HG02759 (cell line): ENCODE results near the gene GBF1.
A peak's percentile ranks its signal among the peaks of the same experiment; 100 is the strongest.

Experiments used
- ATAC-seq: cut with Tn5 transposase; IDR thresholded peaks from one replicate; pipeline ENCODE4 v1.9.1; 2021; ENCODE audit warnings: mild to moderate bottlenecking, moderate library complexity; ENCODE audit not compliant: unreplicated experiment

Gene GBF1

DNA sequence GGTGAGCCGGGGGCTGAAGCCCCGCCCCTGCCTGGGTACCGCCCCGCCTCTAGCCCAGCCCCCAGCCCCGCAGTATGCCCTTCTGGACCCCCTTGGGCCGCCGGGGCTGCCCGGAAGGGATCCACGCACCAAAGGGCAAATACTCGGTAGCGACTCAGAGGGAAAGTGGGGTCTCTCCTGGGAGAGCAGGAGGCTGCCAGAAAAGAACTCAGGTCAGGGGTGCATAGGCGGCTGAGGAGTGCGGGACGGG, 176.1 kb downstream of the GBF1 start:
- peak; percentile 1 for ATAC-seq

DNA sequence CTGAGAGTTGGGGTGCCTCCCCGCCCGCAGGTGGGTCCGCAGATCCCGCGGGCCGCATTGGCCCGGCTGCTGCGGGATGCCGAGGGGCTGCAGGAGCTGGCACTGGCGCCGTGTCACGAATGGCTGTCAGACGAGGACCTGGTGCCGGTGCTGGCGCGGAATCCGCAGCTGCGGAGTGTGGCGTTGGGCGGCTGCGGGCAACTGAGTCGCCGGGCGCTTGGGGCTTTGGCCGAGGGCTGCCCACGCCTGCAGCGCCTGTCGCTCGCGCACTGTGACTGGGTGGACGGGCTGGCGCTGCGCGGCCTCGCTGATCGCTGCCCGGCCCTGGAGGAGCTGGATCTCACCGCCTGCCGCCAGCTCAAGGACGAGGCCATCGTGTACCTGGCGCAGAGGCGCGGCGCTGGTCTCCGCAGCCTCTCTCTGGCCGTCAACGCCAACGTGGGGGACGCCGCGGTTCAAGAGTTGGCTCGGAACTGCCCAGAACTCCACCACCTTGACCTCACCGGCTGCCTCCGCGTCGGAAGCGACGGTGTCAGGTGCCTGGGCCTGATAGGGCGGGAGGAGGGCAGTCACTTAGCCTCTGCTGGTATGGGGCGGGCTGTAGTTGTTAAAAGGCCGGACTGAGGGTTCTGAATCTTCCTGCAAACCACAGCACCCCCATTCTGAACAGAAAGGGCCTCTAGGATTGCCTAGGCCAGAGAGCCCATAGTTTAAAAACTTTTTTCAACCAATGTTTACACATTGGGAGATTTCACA, 176.6 kb downstream of the GBF1 start:
- ATAC-seq: no peak

DNA sequence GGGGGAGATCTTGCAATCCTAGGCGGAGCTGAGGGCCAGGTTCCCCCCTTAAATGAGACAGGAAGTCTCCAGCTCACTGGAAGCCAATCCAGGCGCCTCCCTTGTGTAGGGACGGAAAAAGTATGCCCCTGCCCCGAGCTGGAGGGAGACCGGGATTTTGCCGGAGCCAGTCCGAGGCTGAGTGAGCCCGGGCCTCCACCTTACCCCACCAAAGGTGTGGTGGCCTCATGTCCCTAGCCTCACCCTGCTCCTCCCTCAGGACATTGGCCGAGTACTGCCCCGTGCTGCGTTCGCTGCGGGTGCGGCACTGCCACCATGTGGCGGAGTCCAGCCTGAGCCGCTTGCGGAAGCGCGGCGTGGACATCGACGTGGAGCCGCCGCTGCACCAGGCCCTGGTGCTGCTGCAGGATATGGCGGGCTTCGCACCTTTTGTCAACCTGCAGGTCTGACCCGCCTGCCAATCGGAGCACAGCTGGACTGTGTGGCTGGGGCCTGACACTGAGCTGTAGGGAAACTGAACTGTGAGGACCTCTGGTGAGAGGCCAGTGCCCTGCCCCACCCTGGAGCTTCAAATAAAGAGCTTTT, 177.3 kb downstream of the GBF1 start:
- no peak for ATAC-seq

DNA sequence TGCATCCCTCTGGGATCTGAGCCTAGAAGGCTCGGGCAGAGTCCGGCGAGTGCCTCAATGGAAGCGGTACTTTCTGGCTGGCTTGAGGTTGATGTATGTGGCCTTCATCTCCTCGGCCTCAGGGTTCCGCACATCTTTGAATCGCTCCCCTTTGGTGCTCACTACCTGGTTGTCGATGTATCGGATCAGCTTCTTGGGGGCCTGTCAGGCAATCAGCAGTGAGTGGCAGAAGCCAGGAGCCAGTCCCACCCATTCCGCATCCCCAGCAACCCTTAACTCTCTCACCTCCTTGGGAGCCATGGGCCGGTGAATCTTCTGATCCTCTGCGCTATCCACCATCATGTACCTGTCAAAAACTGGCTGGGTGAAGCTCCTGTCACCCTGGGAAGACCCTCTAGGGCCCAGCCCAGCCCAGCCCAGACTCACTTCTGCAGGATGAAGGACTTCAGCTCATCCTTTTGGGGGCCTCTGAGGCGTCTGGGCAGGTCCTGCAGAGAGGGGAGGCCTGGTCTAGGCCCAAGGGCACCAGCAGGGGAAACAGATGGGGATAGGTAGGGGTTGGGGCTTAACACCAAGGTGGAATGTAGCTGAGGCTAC, 178.1 kb downstream of the GBF1 start:
- no peak for ATAC-seq

DNA sequence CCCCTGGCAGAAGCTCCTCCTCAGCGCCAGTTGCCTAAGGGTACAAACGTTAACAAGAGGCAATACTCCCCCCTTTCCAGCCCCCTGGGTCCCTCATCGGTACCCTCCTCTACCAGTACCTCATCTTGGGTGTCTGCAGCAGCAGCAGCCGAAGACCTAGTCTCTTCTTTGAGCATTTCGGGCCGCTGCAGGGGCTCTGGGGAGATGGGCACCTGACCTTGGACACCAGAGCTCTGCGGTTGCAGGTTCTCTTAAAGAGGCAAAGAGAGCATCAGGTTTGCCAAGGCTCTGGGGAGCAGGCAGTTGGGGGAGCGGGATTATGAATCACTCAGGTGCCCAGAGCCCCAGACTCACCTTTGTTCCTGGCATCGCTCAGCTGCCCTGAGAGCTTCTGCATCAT, 178.8 kb downstream of the GBF1 start:
- ATAC-seq: no peak

DNA sequence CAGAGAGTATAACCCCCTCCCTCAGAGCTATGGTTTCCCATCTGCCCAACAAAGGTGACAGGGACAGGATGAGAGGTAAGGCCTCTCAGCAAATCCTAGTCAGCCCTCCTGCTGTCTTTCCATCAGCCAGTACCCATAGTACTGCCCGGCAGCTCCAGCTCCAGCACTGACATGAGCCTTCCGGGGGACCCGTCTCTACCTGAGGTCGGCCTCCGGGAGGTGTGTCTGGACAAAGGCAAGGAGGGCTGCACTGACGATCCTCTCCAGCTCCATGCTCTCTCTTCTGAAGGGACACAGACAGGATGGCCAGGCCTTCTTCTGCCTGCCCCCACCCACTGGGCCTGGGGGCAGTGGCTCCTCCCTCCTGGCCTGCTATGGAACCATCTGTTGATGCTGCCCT, 179.6 kb downstream of the GBF1 start:
- ATAC-seq: no peak

DNA sequence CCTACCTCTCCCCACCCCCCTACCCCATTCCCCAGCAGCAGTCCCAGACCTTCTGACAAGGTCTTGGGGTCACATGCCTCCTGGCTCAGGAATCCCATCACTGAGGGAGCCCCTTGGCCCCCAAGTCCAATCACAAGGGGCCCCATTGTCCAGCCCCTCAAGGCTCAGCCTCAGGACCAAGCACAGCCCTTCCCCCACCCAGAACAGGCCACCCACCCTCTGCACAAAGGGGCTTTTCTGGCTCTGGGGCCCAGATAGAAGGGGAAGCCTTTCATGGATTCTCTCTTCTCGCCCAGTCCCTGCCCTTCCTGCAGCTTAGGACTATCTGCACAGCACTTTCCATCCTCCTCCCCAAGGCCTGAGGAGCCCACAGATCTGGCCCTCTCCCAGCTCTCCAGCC, 180.1 kb downstream of the GBF1 start:
- ATAC-seq: no peak

DNA sequence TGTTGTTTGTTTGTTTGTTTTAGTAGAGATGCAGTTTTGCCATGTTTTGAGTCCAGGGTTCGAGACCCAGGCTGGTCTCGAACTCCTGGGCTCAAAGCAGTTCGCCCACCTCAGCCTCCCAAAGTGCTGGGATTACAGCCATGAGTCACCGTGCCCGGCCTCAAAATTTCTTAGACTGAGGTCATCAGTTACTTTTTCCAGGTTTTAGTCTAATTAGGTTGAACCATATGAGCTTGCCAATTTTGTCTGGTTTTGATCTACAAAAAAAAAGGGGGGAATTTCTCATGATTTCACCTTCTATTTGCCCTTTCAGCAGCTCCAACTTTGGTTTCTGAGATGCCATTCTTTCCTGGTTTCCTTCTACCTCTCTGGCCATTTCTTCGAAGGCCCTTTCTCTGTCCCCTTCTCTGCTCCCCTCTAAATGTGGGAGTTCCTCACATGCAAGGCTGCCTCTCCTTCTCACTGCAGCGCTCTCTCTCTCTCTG, 181.5 kb downstream of the GBF1 start:
- no peak for ATAC-seq

DNA sequence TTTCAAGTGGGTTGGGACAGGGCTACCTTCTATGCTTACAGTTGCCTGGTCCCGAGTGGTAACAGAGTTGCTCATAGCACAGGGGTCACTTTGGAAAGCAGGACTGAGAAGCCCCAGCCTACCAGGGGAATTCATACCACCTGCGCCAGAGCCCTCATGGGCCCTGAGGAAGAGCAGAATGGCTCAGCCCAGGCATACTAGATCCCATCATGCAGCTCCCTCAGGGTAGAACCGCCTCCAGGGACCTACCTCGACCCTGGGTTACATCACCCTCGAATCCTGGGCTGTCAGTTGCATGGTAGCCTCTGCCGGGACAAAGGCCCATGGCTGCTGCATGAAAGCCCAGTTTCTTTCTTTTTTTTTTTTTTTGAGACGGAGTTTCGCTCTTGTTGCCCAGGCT, 184.1 kb downstream of the GBF1 start:
- no peak for ATAC-seq

DNA sequence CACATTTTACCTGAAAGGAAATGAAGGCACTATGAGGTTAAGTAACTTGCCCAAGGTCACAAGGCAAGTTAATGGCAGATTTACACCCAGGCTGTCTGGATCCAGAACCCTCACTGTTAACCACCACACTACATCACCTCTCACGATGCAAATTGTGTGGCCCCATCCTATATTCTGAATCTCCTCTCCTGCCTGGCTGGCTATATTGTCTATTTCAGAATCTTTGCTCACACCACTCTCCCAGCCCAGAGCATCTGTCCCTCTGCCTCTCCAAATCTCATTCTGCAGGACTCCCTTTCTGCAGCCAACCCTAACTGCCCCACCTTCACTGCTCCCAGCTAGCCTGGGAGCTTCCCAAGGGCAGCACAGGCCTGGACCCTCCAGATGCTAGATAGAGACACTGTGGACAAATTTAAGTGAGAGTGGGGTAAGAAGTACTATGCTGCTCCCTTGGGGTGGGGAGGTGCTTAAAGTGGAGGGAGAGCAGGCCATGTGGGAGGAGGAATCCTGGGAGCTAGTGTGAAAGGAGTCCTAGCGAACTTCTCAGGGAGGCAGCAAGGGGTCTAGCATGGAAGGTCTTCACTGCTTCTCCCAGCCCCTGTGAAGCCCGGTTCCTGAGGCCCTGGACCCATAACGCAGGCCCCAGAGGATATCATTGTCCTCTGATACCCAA, 186.3 kb downstream of the GBF1 start:
- ATAC-seq: no peak
